ENCODE results near the gene EPB41L2. TPM values are rescaled to one million over a fixed set of nuclear protein-coding genes. Genes with fewer than 3 reads are reported as not detected.

Gene EPB41L2
- total and polyA plus RNA-seq, 2 experiments from 2014 or later: 76.2 to 91.7 TPM

DNA sequence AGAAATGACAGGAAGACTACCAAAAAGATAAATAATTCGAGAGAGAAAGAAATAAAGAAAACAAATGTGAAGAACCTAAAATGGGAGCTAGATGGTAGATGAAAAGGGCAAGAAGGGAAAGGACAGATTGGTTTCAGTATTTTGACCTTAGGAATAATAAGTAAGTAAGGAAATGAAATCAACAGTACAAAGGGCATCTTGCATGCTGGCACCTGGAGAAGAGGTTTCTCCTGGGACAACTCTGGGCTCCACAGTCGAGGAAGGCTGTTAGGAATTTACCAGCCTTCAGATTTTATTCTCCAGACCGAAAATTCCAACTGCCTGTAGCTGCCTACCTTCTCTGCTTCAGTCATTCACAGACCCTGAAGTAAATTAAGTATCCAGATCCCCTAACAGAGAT, 155.4 kb downstream of the EPB41L2 start:
- Histone ChIP-seq H3F3A (replicated peaks; ENCODE audit: low read depth) (no peaks in the 10 kb centered on the region), H3K4me1 (ENCODE audit: insufficient read depth) (peaks cover 14% of the 10 kb centered on the region), H3K27me3 (ENCODE audit: insufficient read depth) (no peaks in the 10 kb centered on the region), H2AFZ (no peak overlapping the region), H3K27ac (ENCODE audit: low read depth) (no peak overlapping the region; the same call in 1 of the 2 replicates), H3K9me2 (ENCODE audit: insufficient read depth) (no peaks in the 10 kb centered on the region), H4K20me1 (replicated peaks; ENCODE audit: insufficient read depth) (no peaks in the 10 kb centered on the region), H3K4me3 (no peak overlapping the region), H3K4me2 (no peak overlapping the region), H3K36me3 (ENCODE audit: insufficient read depth) (no peaks in the 10 kb centered on the region), H3K79me2 (replicated peaks; ENCODE audit: insufficient read depth) (no peaks in the 10 kb centered on the region; the same call in 1 of the 2 replicates)
- DNase-seq (ENCODE audit: low spot score): no peak
- no peak overlapping the region for H3K27ac Mint-ChIP-seq
- TF ChIP-seq CREB1 (CRISPR knock-in tag; IDR thresholded peaks at IDR 0.05; ENCODE audit: low read depth) (no peak), EZH2phosphoT487 (IDR thresholded peaks at IDR 0.05; ENCODE audit: unreplicated experiment) (no peak), ZNF462 (CRISPR knock-in tag; IDR thresholded peaks at IDR 0.05) (no peak), ZNF331 (CRISPR knock-in tag; IDR thresholded peaks at IDR 0.05; ENCODE audit: low read depth) (no peak), REST (IDR thresholded peaks at IDR 0.05; ENCODE audit: unreplicated experiment) (no peak), CTCF (conservative IDR thresholded peaks at IDR 0.05; ENCODE audit: low read depth in 2 of 2) (no peak), NANOG (IDR thresholded peaks at IDR 0.05; ENCODE audit: borderline replicate concordance) (no peak)
- TF ChIP-seq, protein P1, sequence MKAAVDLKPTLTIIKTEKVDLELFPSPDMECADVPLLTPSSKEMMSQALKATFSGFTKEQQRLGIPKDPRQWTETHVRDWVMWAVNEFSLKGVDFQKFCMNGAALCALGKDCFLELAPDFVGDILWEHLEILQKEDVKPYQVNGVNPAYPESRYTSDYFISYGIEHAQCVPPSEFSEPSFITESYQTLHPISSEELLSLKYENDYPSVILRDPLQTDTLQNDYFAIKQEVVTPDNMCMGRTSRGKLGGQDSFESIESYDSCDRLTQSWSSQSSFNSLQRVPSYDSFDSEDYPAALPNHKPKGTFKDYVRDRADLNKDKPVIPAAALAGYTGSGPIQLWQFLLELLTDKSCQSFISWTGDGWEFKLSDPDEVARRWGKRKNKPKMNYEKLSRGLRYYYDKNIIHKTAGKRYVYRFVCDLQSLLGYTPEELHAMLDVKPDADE (IDR thresholded peaks at IDR 0.05): no peak
- no peaks in the 10 kb centered on the region for H3K27me3 Mint-ChIP-seq (ENCODE audit: insufficient read depth, low read depth, poor library complexity)
- H3K4me1 Mint-ChIP-seq: peaks cover 23% of the 10 kb centered on the region
- ATAC-seq: no peak
- H3K36me3 Mint-ChIP-seq (ENCODE audit: low read depth): peaks cover 13% of the 10 kb centered on the region; the same call in 2 of the 3 replicates
- peaks cover 12% of the 10 kb centered on the region; the same call in 2 of the 3 replicates for H3K9me3 Mint-ChIP-seq
- no peak overlapping the region for H3K4me3 Mint-ChIP-seq

Data from GM23338 (cell line).